HepG2 (cell line): Measurements from ENCODE around the gene PLEKHA5. TPM values are rescaled to one million over a fixed set of nuclear protein-coding genes. Genes with fewer than 3 reads are reported as not detected.
A peak's percentile ranks its signal among the peaks of the same experiment; 100 is the strongest.

ENCODE experiments used
- ATAC-seq: fragments of 200-7000 bp; cut with Tn5 transposase; 3 replicates; pipeline ENCODE4 v1.9.1; 2020; ENCODE audit warnings: mild to moderate bottlenecking, moderate library complexity
- BruUV-seq: library from RNA; stranded (reverse); fragments of 400-500 nt; replicated peaks from 2 replicates; lab custom pipeline; 2021; lab: Mats Ljungman, UMichigan
- CTCF ChIA-PET: fragments of 300-600 bp; formaldehyde crosslinking; extraction: SDS; loops from one replicate; lab custom pipeline; 2021; ENCODE audit warnings: low total read pairs, inconsistent platforms, low intra/inter-chr PET ratio; lab: Yijun Ruan, JAX
- POLR2A ChIA-PET: fragments of 350-600 bp; sonication (Branson Sonifier 250); formaldehyde crosslinking; loops from one replicate; lab custom pipeline; 2020; ENCODE audit warnings: antibody characterized with exemption, inconsistent platforms; lab: Yijun Ruan, JAX
- DNase-seq: peaks from one replicate; pipeline ENCODE4 v3.0.0-alpha.2; 2015; ENCODE audit warnings: low spot score
- FAIRE-seq: peaks from 3 replicates; lab custom pipeline; 2011; peaks lifted over from hg19 to GRCh38; lab: Jason Lieb, UNC
- H2AFZ ChIP-seq: one replicate; pipeline ENCODE4 v1.6.1; 2011; ENCODE audit warnings: low read length, inconsistent platforms
- H3K27ac ChIP-seq: fragments of 300-600 bp; 3 replicates; pipeline ENCODE4 v1.8.0; 2011; ENCODE audit warnings: mixed run types, mild to moderate bottlenecking, mixed read lengths, low read length, inconsistent platforms; ENCODE audit not compliant: insufficient read depth; ENCODE audit errors: extremely low read length
- H3K27me3 ChIP-seq, 2 experiments: fragments of 200-600 bp in 1 of 2; 2 replicates in 1 of 2; 3 replicates in 1 of 2; pipeline versions ENCODE4 v1.6.0 to v1.8.0; 2011; ENCODE audit warnings: low read length in 2 of 2, mild to moderate bottlenecking in 2 of 2, moderate library complexity in 2 of 2, inconsistent platforms in 1 of 2; ENCODE audit not compliant: insufficient read depth in 2 of 2, control insufficient read depth in 1 of 2
- H3K36me3 ChIP-seq, 2 experiments: fragments of 200-600 bp in 1 of 2; replicated peaks in 1 of 2; 2 replicates in 1 of 2; 3 replicates in 1 of 2; pipeline versions ENCODE4 v1.5.1 to v1.8.0; 2011; ENCODE audit warnings: low read length in 2 of 2, inconsistent platforms in 1 of 2; ENCODE audit not compliant: insufficient read depth in 2 of 2, control insufficient read depth in 1 of 2
- H3K4me1 ChIP-seq: 2 replicates; pipeline ENCODE4 v1.5.1; 2012; ENCODE audit warnings: low read length, inconsistent platforms; ENCODE audit not compliant: insufficient read depth
- H3K4me2 ChIP-seq: 2 replicates; pipeline ENCODE4 v1.6.0; 2011; ENCODE audit warnings: low read depth, low read length, inconsistent platforms
- H3K4me3 ChIP-seq, 3 experiments: fragments of 200-600 bp in 1 of 3; sonication (generic), shearing (Covaris generic) in 1 of 3; replicated peaks in 1 of 3; 2 replicates each; pipeline ENCODE4 v1.5.1; 2011 to 2016; ENCODE audit warnings: low read length in 3 of 3, inconsistent platforms in 2 of 3, low read depth in 2 of 3, mild to moderate bottlenecking in 2 of 3, control low read depth in 1 of 3, mixed read lengths in 1 of 3; ENCODE audit not compliant: insufficient read depth in 1 of 3
- H3K79me2 ChIP-seq: one replicate; pipeline ENCODE4 v1.6.1; 2011; ENCODE audit warnings: low read length, inconsistent platforms; ENCODE audit not compliant: insufficient read depth
- H3K9ac ChIP-seq: 2 replicates; pipeline ENCODE4 v1.6.0; 2011; ENCODE audit warnings: mild to moderate bottlenecking, low read depth, low read length, inconsistent platforms; ENCODE audit not compliant: insufficient read depth
- H3K9me3 ChIP-seq: 2 replicates; pipeline ENCODE4 v1.5.1; 2012; ENCODE audit warnings: mild to moderate bottlenecking, low read length
- H4K20me1 ChIP-seq: 2 replicates; pipeline ENCODE4 v1.6.0; 2011; ENCODE audit warnings: inconsistent platforms, mild to moderate bottlenecking, low read length, moderate library complexity; ENCODE audit not compliant: insufficient read depth
- ATF2 ChIP-seq: sonication (generic); formaldehyde crosslinking; IDR thresholded peaks from 2 replicates; pipeline ENCODE4 v1.4.0; 2020; ENCODE audit warnings: missing genetic modification reagents
- BORCS8-MEF2B ChIP-seq: sonication (generic); formaldehyde crosslinking; IDR thresholded peaks from 2 replicates; pipeline ENCODE4 v1.8.0; 2022; ENCODE audit warnings: mild to moderate bottlenecking, missing genetic modification reagents
- CSRNP1 ChIP-seq: sonication (generic); formaldehyde crosslinking; IDR thresholded peaks from 2 replicates; pipeline ENCODE4 v1.8.1; 2023; ENCODE audit warnings: mild to moderate bottlenecking, missing genetic modification reagents
- MEIS1 ChIP-seq: sonication (generic); formaldehyde crosslinking; IDR thresholded peaks from 2 replicates; pipeline ENCODE4 v1.9.0; 2021; ENCODE audit warnings: mild to moderate bottlenecking, missing genetic modification reagents, moderate library complexity, borderline replicate concordance
- NR2C2 ChIP-seq: sonication (generic); formaldehyde crosslinking; IDR thresholded peaks from 2 replicates; pipeline ENCODE4 v1.4.0; 2020; ENCODE audit warnings: missing genetic modification reagents, mild to moderate bottlenecking, moderate library complexity, borderline replicate concordance
- PHB2 ChIP-seq: fragments of 450-650 bp; IDR thresholded peaks from 2 replicates; pipeline ENCODE4 v1.6.1; 2018; ENCODE audit not compliant: partially characterized antibody
- RARA ChIP-seq: IDR thresholded peaks from 2 replicates; pipeline ENCODE4 v1.6.1; 2016; ENCODE audit warnings: missing genetic modification reagents, missing compliant biosample characterization
- TCF7L2 ChIP-seq: IDR thresholded peaks from 2 replicates; pipeline ENCODE4 v1.6.1; 2011; ENCODE audit warnings: mild to moderate bottlenecking, low read depth, low read length, moderate library complexity
- ZNF407 ChIP-seq: sonication (generic); formaldehyde crosslinking; IDR thresholded peaks from one replicate; pipeline ENCODE4 v1.5.1; 2020; ENCODE audit warnings: mild to moderate bottlenecking, missing genetic modification reagents; ENCODE audit errors: not compliant biosample characterization
- ZNF530 ChIP-seq: sonication (generic); formaldehyde crosslinking; IDR thresholded peaks from 2 replicates; pipeline ENCODE4 v1.5.0; 2020; ENCODE audit warnings: low read depth, mild to moderate bottlenecking, missing genetic modification reagents
- ZNF678 ChIP-seq: sonication (generic); formaldehyde crosslinking; IDR thresholded peaks from 2 replicates; pipeline ENCODE4 v1.4.0; 2020; ENCODE audit warnings: mild to moderate bottlenecking, missing genetic modification reagents
- WGBS: methylation state at CpG from one replicate; pipeline ENCODE4 v1.1.6; 2017; ENCODE audit warnings: low lambda C conversion rate; 5-methylcytosine and 5-hydroxymethylcytosine counted together
- in situ Hi-C: cut with HindIII; loops from 2 replicates; pipeline ENCODE4 v1.10.0; 2017; ENCODE audit warnings: low pct_unique_long_range_greater_than_20kb; ENCODE audit not compliant: extremely low pct_ligation_motif_present
- intact Hi-C: fragments of 100-400 bp; cut with micrococcal nuclease; formaldehyde crosslinking; loops from one replicate; pipeline ENCODE4 v1.10.0; 2022; ENCODE audit not compliant: unreplicated experiment
- polyA plus RNA-seq, 8 experiments: library from polyadenylated mRNA; depleted of rRNA in 3 of 8; stranded (reverse) in 7 of 8; unstranded in 1 of 8; fragments of >200 nt; fragmentation: Illumina TruSeq in 4 of 8; extraction: Trizol in 4 of 8; gene quantifications; 2 replicates each; pipeline versions ENCODE4 v1.2.1 to v1.2.3, GENCODE V29; 2011 to 2016; ENCODE audit warnings: low read depth in 4 of 8, missing spikeins in 1 of 8, mixed read lengths in 1 of 8; ENCODE audit not compliant: insufficient read depth in 1 of 8
- total RNA-seq, 5 experiments: library from RNA; depleted of rRNA; stranded (reverse); fragments of >200 nt; fragmentation: Illumina TruSeq; extraction: Trizol; gene quantifications; 2 replicates each; pipeline ENCODE4 v1.2.3, GENCODE V29; 2016; ENCODE audit warnings: low read depth in 1 of 5
- TF ChIP-seq, protein P1 (sequence below): sonication (generic); formaldehyde crosslinking; IDR thresholded peaks from 2 replicates; pipeline ENCODE4 v1.4.0; 2020; ENCODE audit warnings: missing genetic modification reagents, low read depth, mild to moderate bottlenecking, borderline replicate concordance

Gene PLEKHA5
- total and polyA plus RNA-seq, 2 of the 13 experiments (the other 11 are each of a cell fraction or from before 2014, with no cell fraction given), result 4.2 to 15.4 TPM

- no peaks in the 10 kb centered on the region for H3K79me2 ChIP-seq
- H3K36me3 ChIP-seq, result no peaks in the 10 kb centered on the region
- H2AFZ ChIP-seq, result no peak overlapping the region
- no peak overlapping the region for H3K9ac ChIP-seq
- BruUV-seq, result no TSS peak
- no peaks in the 10 kb centered on the region for H3K4me1 ChIP-seq
- H3K27me3 ChIP-seq, result peaks cover 0 to 2% of the 10 kb centered on the region in 2 experiments; a peak in 2 of 5 replicates
- ChIA-PET POLR2A (no interaction called here), CTCF (no interaction called here)
- H3K9me3 ChIP-seq, result no peaks in the 10 kb centered on the region
- no peaks in the 10 kb centered on the region for H4K20me1 ChIP-seq
- H3K4me2 ChIP-seq, result peak overlapping the region; percentile 19; the same call in 1 of the 2 replicates
- no peak for ATAC-seq
- WGBS, result 50% methylated on average over 7 of the region's 7 CpGs
- DNase-seq, result no peak
- no peak for FAIRE-seq
- intact Hi-C loops, result no loop called here
- in situ Hi-C loops, result no loop called here
- no peak overlapping the region for H3K27ac ChIP-seq
- no peak overlapping the region for H3K4me3 ChIP-seq
- TF ChIP-seq RARA (CRISPR knock-in tag) (no peak), ZNF678 (CRISPR knock-in tag) (no peak), PHB2 (no peak), MEIS1 (CRISPR knock-in tag) (no peak), TCF7L2 (no peak), BORCS8-MEF2B (CRISPR knock-in tag) (no peak), CSRNP1 (no peak), ZNF407 (CRISPR knock-in tag) (no peak), ZNF530 (CRISPR knock-in tag) (no peak), NR2C2 (CRISPR knock-in tag) (no peak), ATF2 (CRISPR knock-in tag) (no peak)
- TF ChIP-seq, protein P1, sequence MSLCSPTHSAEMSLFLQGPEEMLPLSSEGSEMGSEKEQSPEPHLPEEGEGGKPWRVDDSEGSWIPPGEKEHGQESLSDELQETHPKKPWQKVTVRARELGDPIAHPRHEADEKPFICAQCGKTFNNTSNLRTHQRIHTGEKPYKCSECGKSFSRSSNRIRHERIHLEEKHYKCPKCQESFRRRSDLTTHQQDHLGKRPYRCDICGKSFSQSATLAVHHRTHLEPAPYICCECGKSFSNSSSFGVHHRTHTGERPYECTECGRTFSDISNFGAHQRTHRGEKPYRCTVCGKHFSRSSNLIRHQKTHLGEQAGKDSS, result no peak
Observed at GRCh38 chr12:19082365-19082911, 47.1 kb upstream of the PLEKHA5 start.
